Right forelimb (tissue), 1 donor: ENCODE results near the gene STAT6.

Source experiments
- DNase-seq: peaks from one replicate; pipeline ENCODE4 v3.0.0-alpha.2; 2018

The STAT6 gene, protein sequence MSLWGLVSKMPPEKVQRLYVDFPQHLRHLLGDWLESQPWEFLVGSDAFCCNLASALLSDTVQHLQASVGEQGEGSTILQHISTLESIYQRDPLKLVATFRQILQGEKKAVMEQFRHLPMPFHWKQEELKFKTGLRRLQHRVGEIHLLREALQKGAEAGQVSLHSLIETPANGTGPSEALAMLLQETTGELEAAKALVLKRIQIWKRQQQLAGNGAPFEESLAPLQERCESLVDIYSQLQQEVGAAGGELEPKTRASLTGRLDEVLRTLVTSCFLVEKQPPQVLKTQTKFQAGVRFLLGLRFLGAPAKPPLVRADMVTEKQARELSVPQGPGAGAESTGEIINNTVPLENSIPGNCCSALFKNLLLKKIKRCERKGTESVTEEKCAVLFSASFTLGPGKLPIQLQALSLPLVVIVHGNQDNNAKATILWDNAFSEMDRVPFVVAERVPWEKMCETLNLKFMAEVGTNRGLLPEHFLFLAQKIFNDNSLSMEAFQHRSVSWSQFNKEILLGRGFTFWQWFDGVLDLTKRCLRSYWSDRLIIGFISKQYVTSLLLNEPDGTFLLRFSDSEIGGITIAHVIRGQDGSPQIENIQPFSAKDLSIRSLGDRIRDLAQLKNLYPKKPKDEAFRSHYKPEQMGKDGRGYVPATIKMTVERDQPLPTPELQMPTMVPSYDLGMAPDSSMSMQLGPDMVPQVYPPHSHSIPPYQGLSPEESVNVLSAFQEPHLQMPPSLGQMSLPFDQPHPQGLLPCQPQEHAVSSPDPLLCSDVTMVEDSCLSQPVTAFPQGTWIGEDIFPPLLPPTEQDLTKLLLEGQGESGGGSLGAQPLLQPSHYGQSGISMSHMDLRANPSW

DNA sequence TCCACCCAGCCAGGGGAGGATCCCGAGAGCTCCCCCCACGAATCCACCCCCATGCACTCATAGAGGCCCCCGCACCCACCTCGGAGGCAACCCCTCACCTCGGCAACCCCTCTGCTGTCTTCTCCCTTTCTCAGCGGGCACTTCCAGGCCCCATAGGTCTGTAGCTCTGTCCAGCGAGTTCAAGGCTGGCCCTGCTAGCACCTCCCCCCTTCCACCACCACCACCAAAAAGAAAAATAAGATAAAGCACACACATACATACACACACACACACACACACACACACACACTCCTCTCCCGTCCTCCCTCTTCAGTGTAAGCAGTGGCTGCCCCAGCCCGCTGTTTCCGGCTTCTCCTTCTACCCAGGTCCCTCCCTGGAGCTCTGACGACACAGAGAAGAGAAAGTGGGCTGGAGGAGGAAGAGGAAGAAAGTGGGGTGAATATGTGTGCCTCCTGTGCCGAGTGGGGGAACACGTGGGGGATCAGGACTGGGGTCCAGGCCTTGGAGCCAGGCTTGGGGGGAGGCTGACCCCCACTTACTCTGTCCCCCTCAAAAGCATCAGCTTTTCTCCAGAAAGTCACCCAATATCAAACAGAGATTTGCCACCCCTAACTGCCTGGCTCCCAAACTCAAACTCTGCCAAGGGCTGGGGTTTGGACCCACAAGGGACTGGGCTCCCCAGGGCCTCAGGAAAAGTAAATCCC lies at the start of gene STAT6:
Gene STAT6, minus strand, starts transcription at position 332 of the 704 bp plus-strand sequence. CDS start 3,084 bp downstream, outside the sequence.
- peak; percentile 79 for DNase-seq

DNA sequence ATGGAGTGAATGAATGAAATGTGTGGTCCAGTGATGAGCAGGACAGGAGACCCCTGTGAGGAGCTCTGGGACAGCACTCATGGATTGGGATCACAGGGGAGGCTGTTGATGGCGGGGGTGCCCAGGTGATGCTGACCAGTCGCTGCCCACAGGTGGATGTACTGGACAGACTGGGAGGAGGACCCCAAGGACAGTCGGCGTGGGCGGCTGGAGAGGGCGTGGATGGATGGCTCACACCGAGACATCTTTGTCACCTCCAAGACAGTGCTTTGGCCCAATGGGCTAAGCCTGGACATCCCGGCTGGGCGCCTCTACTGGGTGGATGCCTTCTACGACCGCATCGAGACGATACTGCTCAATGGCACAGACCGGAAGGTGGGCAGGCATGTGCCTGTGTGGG lies 49.6 kb upstream of the STAT6 start:
- DNase-seq = no peak

DNA sequence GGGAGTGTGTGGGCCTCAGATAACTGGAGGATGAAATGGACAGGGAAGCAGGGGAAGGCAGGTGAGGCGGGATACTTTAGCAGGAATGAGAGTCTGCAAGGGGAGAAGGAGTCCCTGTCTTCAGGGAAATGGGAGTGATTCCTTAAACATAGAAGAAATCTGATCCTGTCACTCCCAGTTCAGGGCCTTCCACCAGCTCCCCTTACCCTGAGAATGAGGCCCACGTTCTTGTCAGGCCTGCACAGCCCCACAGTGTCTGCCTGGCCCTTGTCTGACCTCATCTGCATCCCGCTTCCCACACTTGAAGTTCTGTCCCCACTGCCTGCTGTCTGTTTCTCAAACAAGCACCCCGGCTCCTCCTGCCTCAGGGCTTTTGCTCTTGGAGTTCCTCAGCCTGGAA lies 48.9 kb upstream of the STAT6 start:
- DNase-seq = no peak

DNA sequence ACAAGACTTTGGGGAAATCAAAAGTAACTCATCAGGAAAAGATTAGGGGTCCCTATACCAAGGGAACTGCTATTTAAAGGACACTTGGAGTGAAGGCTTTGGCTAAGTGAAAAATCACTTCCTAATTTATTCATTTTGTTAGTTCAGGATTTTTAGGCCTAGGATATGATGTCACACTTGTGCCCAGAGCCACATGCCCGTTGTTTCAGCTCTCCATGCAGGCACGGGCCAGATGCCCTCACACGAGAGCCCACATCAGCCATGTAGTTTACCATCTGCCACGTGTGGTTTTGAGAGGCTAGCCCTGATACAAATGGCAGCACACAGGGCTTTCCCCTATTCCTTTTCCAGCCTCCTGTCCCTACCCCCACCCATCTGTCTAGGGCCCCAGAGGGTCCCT lies 48.1 kb upstream of the STAT6 start:
- DNase-seq = no peak

DNA sequence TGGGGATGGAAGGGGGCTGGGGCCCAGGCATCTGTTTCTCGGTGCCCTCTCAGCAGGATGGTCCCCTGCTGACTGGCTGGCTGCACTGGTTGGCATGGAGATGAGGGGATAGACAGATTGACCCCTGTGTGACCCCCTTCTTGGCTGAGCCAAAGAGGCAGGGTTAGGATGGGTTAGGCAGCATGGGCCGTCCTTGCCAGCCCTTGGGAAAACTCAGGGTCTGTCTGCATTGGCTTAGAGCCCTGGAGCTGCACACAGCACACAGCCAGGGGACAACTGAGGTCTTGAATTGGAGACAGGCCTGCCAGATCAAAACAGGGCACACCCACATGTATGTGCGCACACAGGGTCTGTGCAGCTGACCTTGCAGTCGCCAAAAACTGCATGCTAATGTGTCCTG lies 47.5 kb upstream of the STAT6 start:
- no peak for DNase-seq

DNA sequence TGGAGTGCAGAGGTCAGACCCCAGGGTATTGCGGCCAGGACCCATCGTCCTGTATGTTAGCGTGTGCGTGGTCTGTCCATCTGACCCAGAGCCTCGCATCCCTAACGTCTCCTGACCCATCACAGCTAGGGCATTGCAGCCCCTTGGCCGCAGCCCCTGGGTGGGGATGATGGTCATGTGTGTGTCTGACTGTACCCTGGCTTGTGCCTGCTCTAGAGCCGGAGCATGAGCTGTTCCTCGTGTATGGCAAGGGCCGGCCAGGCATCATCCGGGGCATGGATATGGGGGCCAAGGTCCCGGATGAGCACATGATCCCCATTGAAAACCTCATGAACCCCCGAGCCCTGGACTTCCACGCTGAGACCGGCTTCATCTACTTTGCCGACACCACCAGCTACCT lies 47.0 kb upstream of the STAT6 start:
- DNase-seq = no peak

DNA sequence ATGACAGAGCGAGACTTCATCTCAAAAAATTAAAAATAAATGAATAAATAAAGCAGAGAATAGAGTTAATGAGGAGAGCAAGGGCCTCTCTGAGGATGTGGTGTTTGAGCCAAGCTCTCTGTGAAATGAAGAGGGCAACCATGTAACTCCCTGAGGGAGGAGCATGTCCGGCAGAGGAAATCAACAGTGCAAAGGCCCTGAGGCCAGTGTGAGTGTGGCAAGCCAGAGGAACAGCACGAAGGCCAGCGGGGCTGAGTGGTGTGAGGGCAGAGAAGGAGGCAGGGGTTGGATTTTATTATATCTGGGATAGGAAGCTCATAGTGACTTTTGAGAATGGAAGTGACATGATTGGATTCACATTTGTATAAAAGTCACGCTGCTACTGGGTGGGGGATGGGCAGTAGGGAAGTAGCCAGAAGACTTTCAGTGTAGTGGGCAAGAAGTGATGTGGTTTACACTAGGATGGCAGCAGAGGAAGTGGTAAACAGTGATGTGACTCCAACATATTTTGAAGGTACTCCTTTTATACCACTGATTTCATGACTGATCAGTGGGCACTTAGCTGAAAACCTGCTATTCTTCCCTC lies 46.5 kb upstream of the STAT6 start:
- DNase-seq = no peak

DNA sequence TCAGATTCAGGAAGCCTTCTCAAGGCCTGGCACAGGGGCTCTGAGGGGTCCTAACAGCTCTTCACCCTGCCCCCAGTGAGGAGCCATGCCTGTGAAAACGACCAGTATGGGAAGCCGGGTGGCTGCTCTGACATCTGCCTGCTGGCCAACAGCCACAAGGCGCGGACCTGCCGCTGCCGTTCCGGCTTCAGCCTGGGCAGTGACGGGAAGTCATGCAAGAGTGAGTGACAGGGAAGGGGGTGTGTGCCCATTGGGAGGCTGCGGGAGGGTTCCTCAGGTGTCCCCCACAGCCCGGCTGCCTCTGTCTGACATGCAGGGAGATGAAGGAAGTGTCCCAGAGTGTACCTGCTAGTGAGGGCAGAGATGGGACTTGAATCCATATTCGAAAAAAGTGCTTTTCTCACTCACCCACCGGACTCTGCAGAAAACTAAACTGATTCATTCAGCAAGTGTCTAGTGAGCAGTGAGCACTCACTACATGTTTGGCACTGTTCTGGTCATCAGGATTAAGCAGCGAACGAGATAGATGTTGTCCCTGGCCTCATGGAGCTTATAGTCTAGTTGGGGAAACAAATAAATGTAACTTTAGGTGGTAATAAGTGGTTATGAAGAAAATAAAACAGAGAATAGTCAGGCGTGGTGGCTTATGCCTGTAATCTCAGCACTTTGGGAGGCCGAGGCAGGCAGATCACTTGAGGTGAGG lies 45.7 kb upstream of the STAT6 start:
- no peak for DNase-seq

DNA sequence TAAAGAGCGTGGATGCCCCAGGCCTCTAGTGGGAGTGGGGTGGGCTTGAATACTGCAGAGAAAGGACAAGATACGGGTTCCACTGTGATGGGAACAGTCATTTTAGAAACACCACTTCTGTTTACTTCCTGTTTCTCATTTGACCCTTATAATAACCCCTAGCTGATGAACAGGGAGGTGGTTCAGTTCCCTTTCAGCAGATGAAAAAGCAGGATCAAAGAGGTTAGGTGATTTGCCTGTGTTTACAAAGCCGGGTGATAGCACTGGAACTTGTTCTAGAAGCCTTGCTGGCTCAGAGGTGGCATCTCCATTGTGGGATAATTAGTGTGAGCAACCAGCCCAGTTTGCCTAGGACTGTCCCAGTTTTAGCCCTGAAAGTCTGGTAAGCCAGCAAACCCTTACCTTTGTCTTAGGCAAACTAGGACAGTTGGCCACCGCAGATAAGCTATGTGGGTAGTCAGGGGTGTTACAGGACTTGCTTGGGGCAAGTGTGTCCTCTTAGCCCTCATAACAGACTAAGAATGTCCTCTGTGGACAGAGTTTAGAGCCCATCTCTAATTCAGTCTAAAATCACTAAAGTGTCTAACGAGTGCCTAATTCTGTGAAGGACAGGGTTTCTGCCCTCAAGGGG lies 43.8 kb upstream of the STAT6 start:
- no peak for DNase-seq

DNA sequence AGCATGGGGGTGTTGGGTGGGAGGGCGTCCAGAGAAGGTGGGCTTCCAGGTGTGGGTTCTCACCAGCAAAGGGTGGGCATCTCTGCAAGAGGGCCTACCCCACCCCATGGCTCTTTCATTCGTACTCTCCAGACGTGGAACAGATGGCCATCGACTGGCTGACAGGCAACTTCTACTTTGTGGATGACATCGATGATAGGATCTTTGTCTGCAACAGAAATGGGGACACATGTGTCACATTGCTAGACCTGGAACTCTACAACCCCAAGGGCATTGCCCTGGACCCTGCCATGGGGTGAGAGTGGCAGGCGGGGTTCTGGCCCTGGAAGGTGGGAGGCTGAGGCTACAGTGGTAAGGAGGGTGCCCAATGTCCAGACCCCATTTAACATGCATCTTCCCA lies 42.9 kb upstream of the STAT6 start:
- no peak for DNase-seq

DNA sequence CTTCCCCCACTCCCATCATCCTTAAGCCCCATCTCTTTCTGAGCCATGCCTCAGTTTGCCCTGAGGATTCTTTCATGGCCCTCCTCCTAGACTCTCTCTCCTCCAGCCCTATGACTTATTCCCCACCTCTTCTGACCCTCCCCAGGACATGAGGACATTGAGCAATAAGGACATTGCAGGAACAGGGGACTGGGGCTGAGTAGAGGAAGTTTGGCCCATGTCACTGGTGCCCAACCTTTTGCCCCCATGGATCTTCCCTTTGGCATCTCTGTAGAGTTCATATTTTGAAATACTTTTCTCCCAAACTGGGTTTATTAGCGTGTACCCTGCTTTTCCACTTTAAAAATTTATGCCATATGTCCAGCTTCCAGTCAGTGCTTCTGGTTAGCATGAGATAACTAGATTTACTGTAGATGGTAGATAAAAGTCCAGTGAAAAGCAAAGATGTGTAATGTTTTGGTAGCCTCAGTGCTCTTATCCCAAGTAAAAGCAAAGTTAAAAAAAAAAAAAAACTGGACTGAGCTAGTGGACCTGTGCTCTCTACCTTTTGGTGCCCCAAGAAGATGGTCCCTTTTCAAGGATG lies 42.3 kb upstream of the STAT6 start:
- DNase-seq = no peak

DNA sequence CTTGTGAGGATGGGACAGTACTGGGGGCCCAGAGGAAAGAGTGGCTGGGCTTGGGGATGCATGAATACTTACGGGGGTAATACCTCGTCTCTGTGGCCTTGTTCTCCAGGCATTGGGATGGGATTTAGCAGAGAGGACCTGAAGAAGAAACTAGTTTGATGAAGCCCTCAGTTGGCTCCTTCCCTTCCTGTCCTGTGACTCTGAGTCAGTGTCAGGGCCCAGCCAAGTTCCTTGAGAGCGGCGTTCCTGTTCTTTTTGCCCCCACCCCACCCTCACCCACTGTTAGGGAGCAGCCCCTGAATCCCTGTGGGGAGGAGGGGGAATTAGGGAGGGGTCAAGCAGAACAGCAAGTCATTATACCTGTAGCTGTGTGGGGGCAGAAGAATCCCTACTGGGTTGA lies 41.5 kb upstream of the STAT6 start:
- DNase-seq = no peak

DNA sequence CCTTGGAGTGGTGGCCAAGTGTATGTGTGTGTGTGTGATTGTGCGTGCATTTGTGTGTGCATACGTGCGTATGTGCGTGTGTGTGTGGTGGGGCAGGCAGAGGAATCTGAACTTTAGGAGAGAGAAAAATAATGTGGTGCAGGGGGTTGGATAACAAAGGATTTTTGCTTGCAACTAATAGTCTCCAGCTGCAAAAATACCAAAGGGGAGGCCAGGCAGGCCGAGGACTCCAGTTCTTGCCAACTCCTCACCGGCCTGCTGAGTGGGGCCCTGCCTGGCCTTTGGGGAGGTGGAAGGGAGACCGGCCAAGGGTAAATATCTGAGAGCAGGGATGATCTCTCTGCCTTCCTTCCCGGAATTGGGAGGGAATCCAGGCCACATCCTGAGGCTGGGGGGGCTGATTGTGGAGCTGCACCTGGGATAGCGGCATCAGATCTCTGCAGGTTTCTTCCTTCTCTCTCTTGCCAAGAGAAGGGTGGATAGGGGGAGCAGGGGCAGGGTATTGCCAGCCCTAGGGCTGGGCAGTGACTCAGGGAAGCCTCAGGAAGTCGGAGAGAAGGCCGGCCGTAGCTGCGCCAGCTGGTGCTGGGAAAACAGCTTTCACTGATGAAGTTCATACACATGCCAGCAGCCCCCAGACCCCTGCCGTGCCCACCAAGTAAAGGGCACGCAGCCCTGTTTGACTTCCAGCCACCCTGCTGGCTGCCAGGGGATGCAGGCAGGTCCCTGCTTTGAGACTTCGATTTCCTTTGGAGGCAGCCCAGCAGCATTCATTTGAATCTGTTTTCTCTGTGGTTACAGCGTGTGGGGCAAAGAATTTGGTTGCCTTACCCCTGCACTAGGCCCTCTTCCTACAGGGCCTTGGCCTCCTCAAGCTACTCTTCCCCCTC lies 40.8 kb upstream of the STAT6 start:
- DNase-seq = peak; percentile 88

DNA sequence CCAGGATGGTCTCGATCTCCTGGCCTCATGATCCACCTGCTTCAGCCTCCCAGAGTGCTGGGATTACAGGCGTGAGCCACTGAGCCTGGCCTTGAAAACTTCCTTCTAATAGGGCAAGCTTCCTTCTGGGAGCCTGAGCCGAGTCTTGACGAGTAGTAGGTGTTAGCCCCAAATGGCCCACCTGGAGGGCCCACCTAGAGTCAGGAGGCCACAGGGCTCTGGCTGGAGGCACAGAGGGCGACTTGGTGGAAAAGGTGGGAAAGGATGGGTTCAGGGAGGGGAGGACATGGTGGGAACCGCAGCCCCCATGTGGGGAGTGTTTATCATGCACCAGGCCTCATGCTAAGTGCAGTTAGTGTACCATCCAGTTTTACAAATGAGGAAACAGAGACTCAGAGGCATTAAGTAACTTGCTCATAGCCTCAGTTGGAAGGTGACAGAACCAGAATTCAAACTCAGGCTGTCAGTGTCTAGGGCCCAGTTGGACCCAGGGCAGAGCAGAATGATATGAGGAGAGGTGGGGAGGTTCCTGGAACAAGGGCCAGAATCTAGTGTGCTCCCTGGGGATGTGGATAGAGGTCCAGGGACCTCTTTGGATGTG lies 39.3 kb upstream of the STAT6 start:
- DNase-seq = no peak

DNA sequence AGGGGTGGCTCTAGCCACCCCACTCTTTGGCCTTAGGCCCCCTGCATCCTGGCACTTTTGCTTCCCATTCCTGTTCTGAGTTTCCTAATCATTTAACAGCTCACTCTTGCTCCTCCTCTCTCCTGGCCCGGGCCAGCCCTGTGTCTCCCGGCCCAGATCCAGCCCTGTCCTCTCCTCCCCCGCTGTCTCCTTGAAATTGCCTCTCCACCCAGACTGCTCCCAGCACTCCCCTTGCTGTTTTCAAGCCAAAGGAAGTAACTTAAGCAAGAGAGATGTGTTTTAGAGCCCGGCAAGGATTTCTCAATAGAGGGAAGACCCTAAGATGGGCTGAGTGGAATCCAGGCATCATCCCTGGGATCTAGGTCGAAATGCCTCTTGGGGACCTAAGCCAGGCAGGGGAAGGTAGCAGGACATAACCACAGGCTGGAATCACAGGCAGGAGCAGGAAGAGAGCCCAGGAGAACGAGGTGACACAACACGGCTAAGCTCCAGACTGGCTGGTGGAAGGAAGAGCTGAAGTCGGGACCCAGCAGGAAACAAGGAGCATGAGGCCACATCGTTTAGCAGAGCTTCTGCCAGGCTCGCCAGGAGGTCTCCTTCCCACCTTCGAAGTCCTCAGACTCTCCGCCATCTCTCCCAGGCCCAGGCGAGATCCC lies 38.2 kb upstream of the STAT6 start:
- peak; percentile 80 for DNase-seq

DNA sequence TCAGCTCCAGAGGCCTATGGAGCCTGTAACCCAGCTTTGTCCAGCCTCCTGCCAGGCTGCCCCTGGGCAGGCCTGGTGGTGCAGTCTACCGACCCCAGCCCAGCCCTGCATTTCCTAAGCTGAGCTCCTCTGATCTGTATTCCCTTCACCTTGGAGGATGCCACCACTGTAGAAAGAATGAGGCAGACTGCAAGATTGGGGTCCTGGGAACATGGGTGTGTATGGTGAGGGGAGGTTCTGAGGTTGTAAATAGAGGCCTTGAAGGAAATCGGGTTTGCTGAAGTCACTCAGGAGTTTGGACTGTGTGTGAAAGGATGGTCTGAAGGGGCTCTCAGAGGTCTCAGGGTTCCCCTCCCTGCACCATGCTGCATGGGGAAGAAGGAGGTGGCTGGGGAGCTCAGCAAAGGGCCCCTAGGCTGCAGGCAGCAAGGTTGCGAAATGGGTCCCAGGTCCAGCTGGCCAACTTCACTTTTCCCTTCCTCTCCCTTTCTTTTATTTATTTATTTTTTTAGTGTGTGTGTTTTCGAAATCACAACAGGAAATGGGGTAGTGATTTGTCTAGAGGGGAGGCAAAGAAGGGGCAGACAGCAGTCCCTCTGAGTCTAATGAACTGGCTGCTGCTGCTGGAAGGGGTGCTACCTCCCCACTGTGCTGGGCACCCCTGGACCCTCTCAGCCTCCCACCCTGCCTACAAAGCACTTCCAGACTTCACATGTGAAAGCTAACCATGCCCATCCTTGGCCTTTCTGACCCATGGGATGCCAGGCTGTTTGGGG lies 37.5 kb upstream of the STAT6 start:
- DNase-seq = no peak

DNA sequence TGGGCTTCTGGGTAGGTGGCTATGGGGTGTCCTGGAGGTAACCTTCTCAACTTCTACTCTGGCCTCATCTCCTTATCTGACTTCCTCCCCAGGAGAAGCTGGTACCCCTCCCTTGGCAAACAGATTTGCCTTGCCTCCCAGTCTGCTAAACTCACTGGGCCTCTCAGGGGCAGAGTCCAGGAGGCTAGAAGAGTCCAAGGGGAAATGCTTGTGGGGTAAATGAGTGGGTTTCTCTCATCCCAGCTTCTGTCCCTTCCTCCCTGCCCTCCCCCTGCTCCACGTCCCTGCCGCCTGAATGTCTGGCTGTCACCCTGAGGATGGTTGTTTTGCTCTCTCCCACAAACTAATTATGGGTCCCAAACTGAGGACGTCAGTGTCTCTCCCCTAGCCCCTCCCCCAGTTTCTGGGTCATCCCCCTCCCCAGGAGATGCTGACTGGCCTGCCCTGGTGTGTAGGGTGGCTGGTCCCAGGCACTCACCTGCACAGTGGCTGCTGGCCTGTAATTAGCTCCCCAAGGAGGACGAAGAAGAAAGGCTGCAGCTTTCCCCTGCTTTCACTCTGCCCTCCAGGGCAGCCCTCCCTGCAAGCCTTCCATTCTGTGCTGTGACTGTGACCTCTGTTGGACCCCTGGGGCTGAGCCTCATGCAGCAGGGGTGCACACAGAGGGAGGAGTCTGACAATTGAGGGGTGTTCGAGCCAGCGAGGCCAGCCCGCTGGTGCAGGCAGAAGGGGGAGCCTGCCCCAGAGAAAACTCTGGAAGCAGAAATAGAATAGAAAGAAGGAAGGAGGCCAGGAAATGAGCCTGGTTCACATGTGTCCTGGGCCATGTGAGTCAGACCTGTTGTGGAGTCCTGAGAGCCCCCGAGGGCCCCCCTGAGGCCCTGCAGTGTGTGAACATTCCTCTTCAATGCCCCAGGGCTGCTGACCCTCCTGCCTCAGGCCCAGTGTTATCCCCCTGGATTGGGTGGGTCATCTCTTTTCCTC lies 36.1 kb upstream of the STAT6 start, which contains the start of gene LRP1-AS:
Gene LRP1-AS, minus strand, starts transcription at position 659 of the 984 bp plus-strand sequence.
- DNase-seq = no peak
